K562 (cell line): ENCODE results near the gene ADAMTS14. TPM values are rescaled to one million over a fixed set of nuclear protein-coding genes. Genes with fewer than 3 reads are reported as not detected.

Source experiments
- CBX1 ChIP-seq: sonication (generic); IDR thresholded peaks from 2 replicates; pipeline ENCODE4 v1.6.1; 2016; ENCODE audit warnings: antibody characterized with exemption, low read depth, mild to moderate bottlenecking
- ERF ChIP-seq: fragments of 450-650 bp; formaldehyde crosslinking; IDR thresholded peaks from 2 replicates; pipeline ENCODE4 v1.4.0; 2020; ENCODE audit warnings: mild to moderate bottlenecking, mixed read lengths
- FOXK2 ChIP-seq, 2 experiments: fragments of 450-650 bp; IDR thresholded peaks in 1 of 2; conservative IDR thresholded peaks in 1 of 2; 2 replicates each; pipeline ENCODE4 v1.6.1; 2016; ENCODE audit warnings: low read depth in 2 of 2, mild to moderate bottlenecking in 1 of 2
- HMGN3 ChIP-seq: IDR thresholded peaks from 2 replicates; pipeline ENCODE4 v1.6.1; 2011; ENCODE audit warnings: borderline replicate concordance, low read depth, mild to moderate bottlenecking, mixed read lengths, low read length; ENCODE audit not compliant: insufficient read length; ENCODE audit errors: extremely low read depth
- KLF1 ChIP-seq: fragments of 450-650 bp; IDR thresholded peaks from 2 replicates; pipeline ENCODE4 v1.6.1; 2016; ENCODE audit warnings: missing genetic modification characterization, missing compliant biosample characterization
- KLF6 ChIP-seq: fragments of 250-450 bp; sonication (Bioruptor Pico); IDR thresholded peaks from 2 replicates; pipeline ENCODE4 v1.4.0; 2020; ENCODE audit warnings: mild to moderate bottlenecking, moderate library complexity, borderline replicate concordance
- PHB ChIP-seq: fragments of 250-450 bp; sonication (Bioruptor Pico); IDR thresholded peaks from 2 replicates; pipeline ENCODE4 v1.5.0; 2021
- PHF21A ChIP-seq: fragments of 450-650 bp; IDR thresholded peaks from 2 replicates; pipeline ENCODE4 v1.6.1; 2017; ENCODE audit warnings: low read depth, borderline replicate concordance
- SMARCC2 ChIP-seq: fragments of 450-650 bp; IDR thresholded peaks from 2 replicates; pipeline ENCODE4 v1.6.1; 2017; ENCODE audit warnings: antibody characterized with exemption, moderate library complexity, mild to moderate bottlenecking, low read depth
- SP2 ChIP-seq: IDR thresholded peaks from 2 replicates; pipeline ENCODE4 v1.6.1; 2011; ENCODE audit warnings: mild to moderate bottlenecking, low read depth, low read length, moderate library complexity; ENCODE audit not compliant: poor library complexity, severe bottlenecking; ENCODE audit errors: extremely low read depth
- TCF3 ChIP-seq: sonication (generic); formaldehyde crosslinking; IDR thresholded peaks from 2 replicates; pipeline ENCODE4 v1.4.0; 2020; ENCODE audit warnings: mild to moderate bottlenecking, missing genetic modification reagents
- TEAD4 ChIP-seq, 2 experiments: sonication (generic) in 1 of 2; formaldehyde crosslinking in 1 of 2; IDR thresholded peaks; 2 replicates each; pipeline versions ENCODE4 v1.6.1 to v1.8.0; 2012 to 2022; ENCODE audit warnings: borderline replicate concordance in 1 of 2, inconsistent platforms in 1 of 2, low read length in 1 of 2, mild to moderate bottlenecking in 1 of 2, missing genetic modification reagents in 1 of 2
- ZNF165 ChIP-seq: fragments of 250-450 bp; sonication (Bioruptor Pico); IDR thresholded peaks from 2 replicates; pipeline ENCODE4 v1.4.0; 2020; ENCODE audit warnings: borderline replicate concordance
- ZNF311 ChIP-seq: fragments of 250-450 bp; sonication (Bioruptor Pico); IDR thresholded peaks from 2 replicates; pipeline ENCODE4 v1.4.0; 2020; ENCODE audit warnings: mild to moderate bottlenecking, moderate library complexity
- polyA plus RNA-seq, 8 experiments: library from polyadenylated mRNA; depleted of rRNA in 4 of 8; stranded (reverse) in 5 of 8; unstranded in 3 of 8; fragments of >200 nt; fragmentation: Nextera tagmentation in 2 of 8; fragmentation: Illumina TruSeq in 1 of 8; extraction: Ambion mirVana in 2 of 8; extraction: Trizol in 1 of 8; gene quantifications; 2 replicates each; pipeline versions ENCODE4 v1.2.1 to v1.2.3, GENCODE V29; 2011 to 2014; ENCODE audit warnings: inconsistent platforms in 1 of 8, missing spikeins in 1 of 8
- total RNA-seq, 7 experiments: library from RNA; depleted of rRNA in 6 of 7; stranded (reverse); fragments of >200 nt in 6 of 7; fragmentation: Illumina TruSeq in 2 of 7; extraction: Trizol in 2 of 7; gene quantifications; 2 replicates each; pipeline versions ENCODE4 v1.2.1 to v1.2.3, GENCODE V29; 2011 to 2021; ENCODE audit warnings: low replicate concordance in 1 of 7
- TF ChIP-seq, protein P1 (sequence below): fragments of 450-650 bp; IDR thresholded peaks from 2 replicates; pipeline ENCODE4 v1.6.1; 2018; ENCODE audit not compliant: partially characterized antibody
- TF ChIP-seq, protein P2 (sequence below): sonication (generic); formaldehyde crosslinking; IDR thresholded peaks from 2 replicates; pipeline ENCODE4 v1.8.0; 2023; ENCODE audit warnings: mild to moderate bottlenecking, missing genetic modification reagents

ADAMTS14 gene
- total and polyA plus RNA-seq, 9 of the 15 experiments (the other 6 are each of a cell fraction or from before 2014, with no cell fraction given): 0.04 to 37.4 (median 15.9) TPM

DNA sequence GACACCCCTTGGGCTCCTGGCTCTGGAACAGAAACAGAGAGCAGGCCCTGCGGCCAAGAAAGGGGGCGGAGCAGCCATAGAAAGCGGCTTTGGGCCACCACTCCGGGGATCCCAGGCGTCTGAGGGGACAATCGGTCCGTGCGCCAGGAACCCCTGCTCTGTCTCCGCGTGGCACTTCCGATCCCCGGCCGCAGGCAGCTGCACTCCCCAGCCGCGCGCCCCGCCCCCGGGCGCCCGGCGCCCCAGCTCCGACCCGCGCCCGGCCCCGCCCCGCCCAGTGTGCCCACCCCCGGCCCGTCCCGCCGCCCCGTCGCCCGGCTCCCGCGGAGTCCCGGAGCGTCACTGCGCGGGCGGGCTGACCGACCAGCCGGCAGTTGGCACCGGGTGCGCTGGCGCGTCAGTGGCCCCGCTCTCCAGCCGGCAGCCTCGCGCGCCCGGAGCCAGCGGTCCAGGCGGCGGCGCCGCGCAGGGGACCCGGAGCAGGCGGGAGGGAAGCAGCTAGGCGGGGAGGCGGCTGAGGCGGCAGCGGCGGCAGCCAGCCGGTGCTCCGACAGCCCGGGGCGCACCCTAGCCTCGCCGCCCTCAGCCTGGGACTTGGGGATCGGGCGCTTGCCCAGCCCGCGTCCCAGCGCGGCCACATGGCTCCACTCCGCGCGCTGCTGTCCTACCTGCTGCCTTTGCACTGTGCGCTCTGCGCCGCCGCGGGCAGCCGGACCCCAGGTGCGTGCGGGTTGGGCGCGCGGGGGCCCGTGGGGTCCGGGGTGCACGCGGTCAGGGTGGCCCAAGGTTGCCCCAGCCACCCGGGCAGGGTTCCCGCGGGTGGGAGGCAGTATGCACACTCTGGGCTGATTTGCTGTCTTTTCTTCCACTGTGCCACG is at the start of gene ADAMTS14 (continued):
- TF ChIP-seq FOXK2 (conservative IDR thresholded peaks at IDR 0.05 in 1 of 2, IDR thresholded peaks at IDR 0.05 in 1 of 2; ENCODE audit: low read depth in 2 of 2) (no peak), PHB (no peak), KLF1 (tag) (no peak), KLF6 (CRISPR knock-in tag) (no peak), ERF (CRISPR knock-in tag) (0 out of 2 replicates have a peak, but pooled peaks have one; percentile 84), PHF21A (no peak), ZNF165 (CRISPR knock-in tag) (no peak), ZNF311 (CRISPR knock-in tag) (no peak), CBX1 (peak; percentile 52; the same call in 1 of the 2 replicates), TEAD4 (IDR thresholded peaks at IDR 0.05; ENCODE audit: low read length) (no peak), TEAD4 (CRISPR knock-in tag; IDR thresholded peaks at IDR 0.05; ENCODE audit: borderline replicate concordance) (no peak), TCF3 (CRISPR knock-in tag) (peak; percentile 9), SMARCC2 (no peak), SP2 (no peak), HMGN3 (peak; percentile 76)
- TF ChIP-seq, protein P1, sequence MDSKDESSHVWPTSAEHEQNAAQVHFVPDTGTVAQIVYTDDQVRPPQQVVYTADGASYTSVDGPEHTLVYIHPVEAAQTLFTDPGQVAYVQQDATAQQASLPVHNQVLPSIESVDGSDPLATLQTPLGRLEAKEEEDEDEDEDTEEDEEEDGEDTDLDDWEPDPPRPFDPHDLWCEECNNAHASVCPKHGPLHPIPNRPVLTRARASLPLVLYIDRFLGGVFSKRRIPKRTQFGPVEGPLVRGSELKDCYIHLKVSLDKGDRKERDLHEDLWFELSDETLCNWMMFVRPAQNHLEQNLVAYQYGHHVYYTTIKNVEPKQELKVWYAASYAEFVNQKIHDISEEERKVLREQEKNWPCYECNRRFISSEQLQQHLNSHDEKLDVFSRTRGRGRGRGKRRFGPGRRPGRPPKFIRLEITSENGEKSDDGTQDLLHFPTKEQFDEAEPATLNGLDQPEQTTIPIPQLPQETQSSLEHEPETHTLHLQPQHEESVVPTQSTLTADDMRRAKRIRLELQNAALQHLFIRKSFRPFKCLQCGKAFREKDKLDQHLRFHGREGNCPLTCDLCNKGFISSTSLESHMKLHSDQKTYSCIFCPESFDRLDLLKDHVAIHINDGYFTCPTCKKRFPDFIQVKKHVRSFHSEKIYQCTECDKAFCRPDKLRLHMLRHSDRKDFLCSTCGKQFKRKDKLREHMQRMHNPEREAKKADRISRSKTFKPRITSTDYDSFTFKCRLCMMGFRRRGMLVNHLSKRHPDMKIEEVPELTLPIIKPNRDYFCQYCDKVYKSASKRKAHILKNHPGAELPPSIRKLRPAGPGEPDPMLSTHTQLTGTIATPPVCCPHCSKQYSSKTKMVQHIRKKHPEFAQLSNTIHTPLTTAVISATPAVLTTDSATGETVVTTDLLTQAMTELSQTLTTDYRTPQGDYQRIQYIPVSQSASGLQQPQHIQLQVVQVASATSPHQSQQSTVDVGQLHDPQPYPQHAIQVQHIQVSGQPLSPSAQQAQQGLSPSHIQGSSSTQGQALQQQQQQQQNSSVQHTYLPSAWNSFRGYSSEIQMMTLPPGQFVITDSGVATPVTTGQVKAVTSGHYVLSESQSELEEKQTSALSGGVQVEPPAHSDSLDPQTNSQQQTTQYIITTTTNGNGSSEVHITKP: peak; percentile 48
- TF ChIP-seq, protein P2, sequence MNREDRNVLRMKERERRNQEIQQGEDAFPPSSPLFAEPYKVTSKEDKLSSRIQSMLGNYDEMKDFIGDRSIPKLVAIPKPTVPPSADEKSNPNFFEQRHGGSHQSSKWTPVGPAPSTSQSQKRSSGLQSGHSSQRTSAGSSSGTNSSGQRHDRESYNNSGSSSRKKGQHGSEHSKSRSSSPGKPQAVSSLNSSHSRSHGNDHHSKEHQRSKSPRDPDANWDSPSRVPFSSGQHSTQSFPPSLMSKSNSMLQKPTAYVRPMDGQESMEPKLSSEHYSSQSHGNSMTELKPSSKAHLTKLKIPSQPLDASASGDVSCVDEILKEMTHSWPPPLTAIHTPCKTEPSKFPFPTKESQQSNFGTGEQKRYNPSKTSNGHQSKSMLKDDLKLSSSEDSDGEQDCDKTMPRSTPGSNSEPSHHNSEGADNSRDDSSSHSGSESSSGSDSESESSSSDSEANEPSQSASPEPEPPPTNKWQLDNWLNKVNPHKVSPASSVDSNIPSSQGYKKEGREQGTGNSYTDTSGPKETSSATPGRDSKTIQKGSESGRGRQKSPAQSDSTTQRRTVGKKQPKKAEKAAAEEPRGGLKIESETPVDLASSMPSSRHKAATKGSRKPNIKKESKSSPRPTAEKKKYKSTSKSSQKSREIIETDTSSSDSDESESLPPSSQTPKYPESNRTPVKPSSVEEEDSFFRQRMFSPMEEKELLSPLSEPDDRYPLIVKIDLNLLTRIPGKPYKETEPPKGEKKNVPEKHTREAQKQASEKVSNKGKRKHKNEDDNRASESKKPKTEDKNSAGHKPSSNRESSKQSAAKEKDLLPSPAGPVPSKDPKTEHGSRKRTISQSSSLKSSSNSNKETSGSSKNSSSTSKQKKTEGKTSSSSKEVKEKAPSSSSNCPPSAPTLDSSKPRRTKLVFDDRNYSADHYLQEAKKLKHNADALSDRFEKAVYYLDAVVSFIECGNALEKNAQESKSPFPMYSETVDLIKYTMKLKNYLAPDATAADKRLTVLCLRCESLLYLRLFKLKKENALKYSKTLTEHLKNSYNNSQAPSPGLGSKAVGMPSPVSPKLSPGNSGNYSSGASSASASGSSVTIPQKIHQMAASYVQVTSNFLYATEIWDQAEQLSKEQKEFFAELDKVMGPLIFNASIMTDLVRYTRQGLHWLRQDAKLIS: peak; percentile 70; the same call in 1 of the 2 replicates
